Fibroblast of villous mesenchyme (primary cell): ENCODE measurements around the gene LATS2. TPM values are rescaled to one million over a fixed set of nuclear protein-coding genes. Genes with fewer than 3 reads are reported as not detected.
"Not testable (repeated sequence)": the region's sequence is repeated elsewhere in the genome, so short reads cannot be mapped to it uniquely, and the experiment has no call there.

ENCODE experiments used
- DNase-seq: peaks from one replicate; pipeline ENCODE4 v3.0.0-alpha.2; 2010; ENCODE audit warnings: low read depth
- H3K4me3 ChIP-seq: 2 replicates; pipeline ENCODE4 v1.5.1; 2011; ENCODE audit warnings: low read depth, mild to moderate bottlenecking, low read length
- total RNA-seq: library from RNA; depleted of rRNA; stranded (reverse); fragments of >200 nt; gene quantifications from 2 replicates; pipeline ENCODE4 v1.2.3, GENCODE V29; 2012
- TF ChIP-seq, protein P1 (sequence below): IDR thresholded peaks from 2 replicates; pipeline ENCODE4 v1.5.1; 2012; ENCODE audit warnings: low read depth, mild to moderate bottlenecking, low read length; ENCODE audit not compliant: insufficient read depth

Gene LATS2
- total RNA-seq, 1 donor: 32.0 TPM

DNA sequence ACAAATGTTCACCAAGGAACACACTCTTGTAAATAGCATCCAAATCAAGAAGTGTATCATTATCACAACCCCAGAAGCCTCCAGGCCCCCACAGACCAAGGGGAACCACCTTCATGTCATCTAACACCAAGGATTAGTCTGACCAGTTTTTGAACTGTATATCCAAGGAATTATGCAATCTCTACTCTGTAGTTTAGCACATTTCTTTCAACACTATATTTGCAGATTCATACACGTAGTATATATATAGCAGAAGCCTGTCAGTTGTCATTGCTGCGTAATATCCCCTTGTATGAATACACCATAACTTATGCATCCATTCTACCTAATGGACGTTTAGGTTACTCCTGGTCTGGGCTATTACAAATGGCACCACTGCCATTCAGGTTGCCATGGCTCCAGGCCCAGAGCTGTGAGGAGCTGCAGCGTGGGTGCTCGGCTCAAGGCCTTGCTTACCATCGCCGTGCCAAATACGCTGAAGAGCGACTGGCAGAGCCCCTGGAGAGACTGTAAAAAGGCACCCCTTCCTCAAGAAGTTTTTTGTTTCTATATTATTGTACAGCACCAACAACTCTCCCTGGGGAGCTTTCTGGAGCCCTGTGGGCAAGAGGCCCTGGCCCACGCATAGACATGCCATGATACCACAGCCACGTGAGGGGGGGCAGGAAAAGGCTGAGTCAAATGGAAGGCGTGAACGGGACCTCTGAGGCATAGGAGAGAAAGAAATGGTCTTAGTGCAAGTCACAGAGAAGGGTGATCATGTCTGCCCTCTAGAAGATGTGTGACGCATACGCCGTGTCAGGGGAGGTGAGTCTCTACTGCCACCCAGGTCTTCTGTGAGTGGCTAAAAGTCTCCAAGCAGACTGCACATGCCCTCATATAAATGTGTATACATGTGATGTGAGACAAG, 10.8 kb downstream of the LATS2 start:
- no peak overlapping the region for H3K4me3 ChIP-seq
- TF ChIP-seq, protein P1, sequence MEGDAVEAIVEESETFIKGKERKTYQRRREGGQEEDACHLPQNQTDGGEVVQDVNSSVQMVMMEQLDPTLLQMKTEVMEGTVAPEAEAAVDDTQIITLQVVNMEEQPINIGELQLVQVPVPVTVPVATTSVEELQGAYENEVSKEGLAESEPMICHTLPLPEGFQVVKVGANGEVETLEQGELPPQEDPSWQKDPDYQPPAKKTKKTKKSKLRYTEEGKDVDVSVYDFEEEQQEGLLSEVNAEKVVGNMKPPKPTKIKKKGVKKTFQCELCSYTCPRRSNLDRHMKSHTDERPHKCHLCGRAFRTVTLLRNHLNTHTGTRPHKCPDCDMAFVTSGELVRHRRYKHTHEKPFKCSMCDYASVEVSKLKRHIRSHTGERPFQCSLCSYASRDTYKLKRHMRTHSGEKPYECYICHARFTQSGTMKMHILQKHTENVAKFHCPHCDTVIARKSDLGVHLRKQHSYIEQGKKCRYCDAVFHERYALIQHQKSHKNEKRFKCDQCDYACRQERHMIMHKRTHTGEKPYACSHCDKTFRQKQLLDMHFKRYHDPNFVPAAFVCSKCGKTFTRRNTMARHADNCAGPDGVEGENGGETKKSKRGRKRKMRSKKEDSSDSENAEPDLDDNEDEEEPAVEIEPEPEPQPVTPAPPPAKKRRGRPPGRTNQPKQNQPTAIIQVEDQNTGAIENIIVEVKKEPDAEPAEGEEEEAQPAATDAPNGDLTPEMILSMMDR: no peak
- peak; percentile 63 for DNase-seq

DNA sequence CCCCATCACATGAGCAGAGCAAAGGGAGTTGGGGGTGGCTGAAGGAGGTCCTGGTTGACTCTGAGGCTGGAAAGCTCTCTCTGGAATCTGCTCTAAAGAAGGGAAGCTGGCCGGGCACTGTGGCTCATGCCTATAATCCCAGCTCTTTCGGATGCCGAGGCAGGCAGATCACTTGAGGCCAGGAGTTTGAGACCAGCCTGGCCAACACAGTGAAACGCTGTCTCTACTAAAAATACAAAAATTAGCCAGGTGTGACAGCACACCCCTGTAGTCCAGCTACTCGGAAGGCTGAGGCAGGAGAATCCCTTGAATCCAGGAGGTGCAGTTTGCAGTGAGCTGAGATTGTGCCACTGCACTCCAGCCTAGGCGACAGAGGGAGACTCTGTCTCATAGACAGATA, 11.7 kb downstream of the LATS2 start:
- DNase-seq, H3K4me3 ChIP-seq: not testable (repeated sequence)

DNA sequence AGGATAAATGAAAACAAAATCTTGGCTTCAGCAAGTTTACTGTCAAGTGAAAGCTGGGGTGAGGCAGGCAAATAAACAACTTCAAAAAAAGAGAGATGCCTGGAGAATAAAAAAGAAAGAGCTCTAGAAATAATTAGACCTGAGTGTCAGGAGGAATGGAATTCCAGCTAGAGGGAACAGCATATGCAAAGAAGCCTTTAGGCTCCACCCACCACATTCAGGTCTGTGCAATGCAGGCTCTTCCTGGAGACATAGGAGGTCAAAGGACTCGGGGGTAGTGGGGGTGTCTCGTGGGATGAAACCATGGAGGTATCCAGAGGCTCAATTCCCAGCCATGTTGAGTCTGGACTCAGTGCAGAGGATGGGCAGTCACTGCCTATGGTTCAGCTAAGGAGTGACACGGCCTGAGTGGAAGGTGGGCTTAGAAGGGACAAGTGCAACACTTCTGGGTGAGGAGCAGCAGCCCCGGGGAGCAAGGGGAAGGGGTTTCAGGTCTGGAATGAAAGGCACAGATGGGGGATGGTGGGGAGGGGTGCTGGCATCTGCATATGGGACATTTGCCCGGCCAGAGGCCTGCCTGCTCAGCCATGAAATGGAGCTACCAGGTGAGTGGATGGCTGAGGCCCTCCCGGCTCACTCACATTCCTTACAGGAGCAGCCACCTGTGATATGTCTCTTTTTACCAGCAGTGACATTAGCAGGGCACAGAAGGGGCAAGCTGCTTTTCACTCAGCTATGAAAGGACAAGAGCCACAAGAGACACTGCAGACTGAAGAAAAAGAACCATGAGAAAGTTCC, 12.3 kb downstream of the LATS2 start:
- TF ChIP-seq, protein P1: no peak
- DNase-seq: no peak
- H3K4me3 ChIP-seq: no peak overlapping the region

DNA sequence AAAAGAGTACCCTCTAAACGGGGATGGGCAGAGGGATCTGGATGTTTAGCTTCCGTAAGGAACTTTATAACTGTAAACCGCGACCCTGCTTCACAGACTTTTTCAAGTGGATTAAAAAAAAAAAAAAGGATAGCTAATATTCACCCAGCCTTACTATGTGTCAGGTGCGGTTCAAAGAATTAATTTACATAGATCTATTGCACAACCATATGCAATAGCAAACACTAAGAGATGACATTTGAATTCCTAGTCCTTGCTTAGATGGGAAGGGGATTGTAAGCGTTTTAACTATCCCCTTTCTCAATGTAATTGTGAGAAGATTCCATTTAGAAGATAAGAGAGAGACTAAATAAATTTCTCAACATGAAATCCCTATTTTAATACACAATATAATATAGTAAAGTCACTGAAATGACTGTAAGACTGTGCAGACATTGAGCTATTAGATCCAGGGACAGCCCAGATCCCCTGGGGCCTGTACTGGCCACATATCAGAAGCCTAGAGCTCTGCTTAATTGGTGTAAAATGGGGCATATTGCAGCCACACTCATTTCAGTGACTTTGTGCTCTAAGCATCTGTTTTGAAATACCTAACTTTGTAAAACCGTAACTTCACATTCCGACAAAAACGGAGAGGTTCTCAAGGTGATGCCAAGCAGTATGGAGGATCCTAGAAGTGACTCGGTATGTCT, 13.6 kb downstream of the LATS2 start:
- TF ChIP-seq, protein P1: no peak
- DNase-seq: no peak
- no peak overlapping the region for H3K4me3 ChIP-seq

DNA sequence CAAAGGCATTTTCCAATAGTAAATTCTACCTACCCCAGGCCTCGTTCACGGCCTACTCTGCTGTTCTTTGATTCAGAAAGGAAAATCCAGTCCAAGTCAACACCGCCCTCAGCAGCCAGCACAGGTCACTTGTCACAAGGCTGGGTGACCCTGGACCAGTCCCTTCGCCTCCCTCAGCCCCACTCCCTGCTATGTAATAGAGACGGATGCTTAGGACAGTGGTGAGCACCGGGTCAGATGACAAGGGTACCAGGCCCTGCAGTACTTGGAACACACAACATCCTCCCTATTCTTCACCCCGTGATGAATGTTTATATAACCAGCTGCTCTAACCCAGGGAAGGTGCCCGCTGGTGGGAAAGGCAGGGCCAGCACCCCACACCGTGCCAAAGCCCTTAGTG, 14.3 kb downstream of the LATS2 start:
- no peak overlapping the region for H3K4me3 ChIP-seq
- TF ChIP-seq, protein P1: no peak
- no peak for DNase-seq

DNA sequence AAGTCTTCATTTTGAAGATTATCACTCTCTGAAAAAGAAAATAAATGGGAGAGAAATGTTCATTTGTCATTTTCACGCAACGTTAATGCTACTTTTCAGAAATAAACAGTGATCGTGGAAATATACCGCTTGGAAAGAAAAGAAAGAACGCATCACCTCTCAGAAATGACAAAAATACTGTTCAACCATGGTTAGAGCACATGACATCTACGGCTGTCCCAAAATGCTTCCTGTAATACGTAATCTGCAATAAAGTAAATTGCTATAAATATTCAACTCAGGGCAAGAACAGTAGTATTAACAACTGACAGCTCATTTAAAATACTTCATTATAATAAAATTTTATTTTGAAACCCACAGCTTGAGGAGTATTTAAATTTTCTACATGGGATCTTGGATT, 15.2 kb downstream of the LATS2 start:
- no peak for DNase-seq
- no peak overlapping the region for H3K4me3 ChIP-seq
- TF ChIP-seq, protein P1: no peak

DNA sequence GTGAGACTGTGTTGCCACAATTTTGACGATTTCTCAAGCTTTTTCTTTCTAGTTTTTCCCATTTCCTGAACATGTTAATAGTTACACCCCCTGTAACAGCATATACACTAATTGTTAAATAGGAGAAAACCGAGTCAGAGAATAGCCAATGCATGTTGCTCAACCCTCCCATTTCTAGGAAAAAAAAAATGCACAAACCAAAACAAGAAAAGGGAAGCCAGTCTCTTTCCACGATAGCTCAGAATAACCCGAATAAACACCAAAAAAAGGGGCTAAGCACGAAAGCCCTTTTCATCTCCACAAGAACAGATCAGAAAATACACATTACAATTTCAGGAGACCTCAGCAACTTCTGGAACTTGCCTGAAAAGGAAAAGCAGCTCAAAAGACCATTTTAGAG, 16.3 kb downstream of the LATS2 start:
- TF ChIP-seq, protein P1: no peak
- no peak for DNase-seq
- no peak overlapping the region for H3K4me3 ChIP-seq
